GM08714 (cell line): ENCODE measurements around the gene FKBP11.
"Not testable (repeated sequence)": the region's sequence is repeated elsewhere in the genome, so short reads cannot be mapped to it uniquely, and the experiment has no call there.

Source experiments
- H3K4me3 ChIP-seq: fragments of 200-500 bp; sonication (Bioruptor generic); 2 replicates; pipeline ENCODE4 v1.5.1; 2014; ENCODE audit warnings: mild to moderate bottlenecking, low read length, inconsistent platforms
- ZNF274 ChIP-seq: IDR thresholded peaks from 2 replicates; pipeline ENCODE4 v1.6.1; 2012; ENCODE audit warnings: mild to moderate bottlenecking, low read depth, low read length

Gene FKBP11

GRCh38 chr12:48940181-48940580 lies 14.9 kb upstream of the FKBP11 start:
- no peak for TF ChIP-seq ZNF274
- no peak overlapping the region for H3K4me3 ChIP-seq

- H3K4me3 ChIP-seq: no peak overlapping the region
- TF ChIP-seq ZNF274: no peak
Observed at GRCh38 chr12:48938805-48939204, 13.5 kb upstream of the FKBP11 start.

DNA sequence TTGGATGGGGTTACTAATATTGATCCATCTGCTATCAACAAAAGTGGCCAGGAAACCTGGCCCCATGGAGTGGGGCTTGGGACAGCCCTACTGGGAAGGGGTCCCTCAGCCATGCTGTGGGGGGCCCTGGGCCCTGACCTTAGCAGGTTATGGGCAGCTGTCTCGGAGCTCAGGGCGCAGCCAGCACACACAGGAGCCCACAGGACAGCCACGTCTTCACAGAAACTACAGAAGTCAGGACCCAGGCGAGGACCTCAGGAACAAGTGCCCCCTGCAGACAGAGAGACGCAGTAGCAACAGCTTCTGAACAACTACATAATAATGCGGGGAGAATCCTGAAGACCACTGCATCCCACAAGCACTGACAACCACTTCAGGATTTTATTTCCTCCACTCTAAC lies 11.9 kb upstream of the FKBP11 start:
- no peak overlapping the region for H3K4me3 ChIP-seq
- TF ChIP-seq ZNF274: no peak

GRCh38 chr12:48936379-48936979 lies 11.2 kb upstream of the FKBP11 start:
- no peak overlapping the region for H3K4me3 ChIP-seq
- no peak for TF ChIP-seq ZNF274

- no peak overlapping the region for H3K4me3 ChIP-seq
- no peak for TF ChIP-seq ZNF274
Observed at GRCh38 chr12:48934312-48934706, 9.0 kb upstream of the FKBP11 start.

- no peak overlapping the region for H3K4me3 ChIP-seq
- TF ChIP-seq ZNF274: no peak
Observed at GRCh38 chr12:48933664-48934311, 8.5 kb upstream of the FKBP11 start.

- no peak overlapping the region for H3K4me3 ChIP-seq
- no peak for TF ChIP-seq ZNF274
Observed at GRCh38 chr12:48932878-48933277, 7.6 kb upstream of the FKBP11 start.

DNA sequence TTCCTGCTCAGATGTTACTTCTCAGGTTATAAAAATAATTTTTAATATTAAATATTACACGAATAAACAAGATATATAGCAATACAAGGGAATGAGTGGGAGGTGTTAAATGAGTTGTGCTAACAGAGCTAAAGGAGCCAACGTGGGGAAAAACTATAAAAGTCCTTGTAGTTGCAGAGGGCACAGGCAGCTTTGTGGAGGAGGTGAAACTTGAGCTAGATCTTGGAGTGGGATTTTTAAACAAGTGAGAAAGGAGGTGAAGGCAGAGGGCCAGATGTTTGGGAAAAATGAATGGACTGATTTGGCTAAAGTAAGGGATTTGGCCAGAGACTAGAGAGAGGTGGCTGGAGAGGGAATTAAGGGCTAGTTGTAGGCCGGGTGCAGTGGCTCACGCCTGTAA lies 5.2 kb upstream of the FKBP11 start:
- TF ChIP-seq ZNF274: no peak
- H3K4me3 ChIP-seq: no peak overlapping the region

DNA sequence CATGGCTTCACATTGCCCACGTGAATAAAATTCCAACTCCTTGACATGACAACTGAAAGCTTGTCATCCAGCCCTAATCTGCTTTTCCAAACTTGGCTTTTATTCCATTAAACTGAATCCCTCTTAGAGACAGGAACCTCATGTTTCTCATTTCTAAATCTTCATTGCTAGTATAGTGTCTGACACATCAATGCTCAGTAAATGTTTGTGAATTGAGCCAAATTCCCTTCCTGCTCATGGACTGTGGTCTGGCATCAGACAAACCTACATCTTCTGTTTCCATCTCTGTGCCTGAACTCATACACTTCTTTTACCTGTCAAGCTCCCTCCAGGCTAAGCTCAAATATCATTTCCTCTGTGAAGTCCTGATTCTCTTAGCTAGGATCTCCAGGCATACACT lies 4.3 kb upstream of the FKBP11 start:
- no peak for TF ChIP-seq ZNF274
- H3K4me3 ChIP-seq: no peak overlapping the region

DNA sequence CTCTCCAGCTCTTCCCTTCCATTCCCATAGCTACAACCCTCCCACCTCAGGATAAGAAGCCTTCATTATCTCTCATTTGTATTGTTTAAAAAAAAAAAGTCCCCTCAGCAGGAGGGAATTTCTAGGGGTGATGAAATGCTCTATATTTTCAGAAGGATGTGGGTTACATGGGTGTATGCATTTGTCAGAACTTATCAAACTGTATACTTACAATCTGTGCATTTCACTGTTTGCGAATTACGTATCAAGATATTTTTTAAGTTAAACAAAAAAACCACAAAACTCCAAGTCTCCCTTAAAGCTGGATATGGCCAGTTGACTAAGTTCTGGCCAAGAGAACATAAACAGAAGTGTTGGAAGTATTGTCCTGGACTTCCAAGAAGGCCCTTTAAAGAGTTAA lies 2.0 kb upstream of the FKBP11 start:
- H3K4me3 ChIP-seq: no peak overlapping the region
- TF ChIP-seq ZNF274: no peak

GRCh38 chr12:48924617-48925303 lies 532 bp downstream of the FKBP11 start:
- no peak for TF ChIP-seq ZNF274
- H3K4me3 ChIP-seq: peak overlapping the region; percentile 87

DNA sequence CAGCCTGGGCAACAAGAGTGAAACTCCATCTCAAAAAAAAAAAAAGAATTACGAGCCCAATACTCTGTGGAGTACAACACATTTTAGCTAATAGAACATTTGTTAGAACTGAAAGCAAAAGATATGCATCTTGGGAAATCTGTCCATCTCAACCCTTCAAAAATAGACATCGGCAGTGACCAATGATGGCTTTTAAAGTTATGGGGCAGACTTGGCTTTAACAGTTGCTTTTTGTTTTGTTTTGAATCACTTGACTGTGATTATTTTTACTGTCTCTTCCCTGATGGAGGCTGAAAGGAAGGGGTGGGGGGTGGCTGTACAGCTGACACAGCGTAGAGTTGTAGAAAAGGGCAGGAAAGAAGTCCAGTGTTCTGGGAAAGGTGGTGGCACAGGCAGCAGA lies 2.2 kb downstream of the FKBP11 start:
- no peak for TF ChIP-seq ZNF274
- no peak overlapping the region for H3K4me3 ChIP-seq

DNA sequence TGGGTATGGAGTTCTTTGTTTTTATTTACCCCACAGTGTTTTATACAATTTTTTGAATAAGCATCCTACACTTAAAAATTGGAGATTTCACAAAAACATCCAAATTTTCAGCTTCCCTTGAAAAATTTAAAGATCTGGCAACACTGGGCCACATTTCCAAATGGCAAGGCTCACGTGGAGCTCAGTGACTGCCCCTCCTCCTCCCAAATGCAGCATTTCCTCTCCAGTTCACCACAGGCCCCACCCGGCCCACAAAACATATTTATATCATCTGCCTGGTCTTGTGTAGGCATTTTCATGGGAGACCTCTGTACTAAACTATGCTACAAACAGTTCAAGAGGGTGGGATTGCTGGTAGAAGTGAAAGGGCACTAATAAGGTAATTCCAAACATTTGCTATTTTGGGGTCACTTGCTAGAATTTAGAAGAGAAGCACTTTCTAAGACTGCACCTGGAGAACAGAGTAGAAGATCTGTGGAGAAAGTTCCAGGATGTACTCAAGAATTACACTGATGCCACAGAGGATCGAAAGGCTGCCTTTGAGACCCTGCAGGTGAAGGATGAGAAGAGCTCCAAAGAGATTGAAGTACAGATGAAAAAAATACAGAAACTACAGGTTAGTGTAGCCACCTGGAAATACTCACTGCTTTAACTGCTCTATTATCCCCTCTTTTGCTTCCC lies 7.3 kb downstream of the FKBP11 start:
- H3K4me3 ChIP-seq: no peak overlapping the region
- TF ChIP-seq ZNF274: no peak

- no peak for TF ChIP-seq ZNF274
- H3K4me3 ChIP-seq: no peak overlapping the region
Observed at GRCh38 chr12:48910196-48910595, 15.1 kb downstream of the FKBP11 start.

GRCh38 chr12:48909698-48910097 lies 15.6 kb downstream of the FKBP11 start:
- not testable (repeated sequence) for H3K4me3 ChIP-seq
